ENCODE measurements around the gene NUCKS1.

The NUCKS1 gene, protein sequence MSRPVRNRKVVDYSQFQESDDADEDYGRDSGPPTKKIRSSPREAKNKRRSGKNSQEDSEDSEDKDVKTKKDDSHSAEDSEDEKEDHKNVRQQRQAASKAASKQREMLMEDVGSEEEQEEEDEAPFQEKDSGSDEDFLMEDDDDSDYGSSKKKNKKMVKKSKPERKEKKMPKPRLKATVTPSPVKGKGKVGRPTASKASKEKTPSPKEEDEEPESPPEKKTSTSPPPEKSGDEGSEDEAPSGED

DNA sequence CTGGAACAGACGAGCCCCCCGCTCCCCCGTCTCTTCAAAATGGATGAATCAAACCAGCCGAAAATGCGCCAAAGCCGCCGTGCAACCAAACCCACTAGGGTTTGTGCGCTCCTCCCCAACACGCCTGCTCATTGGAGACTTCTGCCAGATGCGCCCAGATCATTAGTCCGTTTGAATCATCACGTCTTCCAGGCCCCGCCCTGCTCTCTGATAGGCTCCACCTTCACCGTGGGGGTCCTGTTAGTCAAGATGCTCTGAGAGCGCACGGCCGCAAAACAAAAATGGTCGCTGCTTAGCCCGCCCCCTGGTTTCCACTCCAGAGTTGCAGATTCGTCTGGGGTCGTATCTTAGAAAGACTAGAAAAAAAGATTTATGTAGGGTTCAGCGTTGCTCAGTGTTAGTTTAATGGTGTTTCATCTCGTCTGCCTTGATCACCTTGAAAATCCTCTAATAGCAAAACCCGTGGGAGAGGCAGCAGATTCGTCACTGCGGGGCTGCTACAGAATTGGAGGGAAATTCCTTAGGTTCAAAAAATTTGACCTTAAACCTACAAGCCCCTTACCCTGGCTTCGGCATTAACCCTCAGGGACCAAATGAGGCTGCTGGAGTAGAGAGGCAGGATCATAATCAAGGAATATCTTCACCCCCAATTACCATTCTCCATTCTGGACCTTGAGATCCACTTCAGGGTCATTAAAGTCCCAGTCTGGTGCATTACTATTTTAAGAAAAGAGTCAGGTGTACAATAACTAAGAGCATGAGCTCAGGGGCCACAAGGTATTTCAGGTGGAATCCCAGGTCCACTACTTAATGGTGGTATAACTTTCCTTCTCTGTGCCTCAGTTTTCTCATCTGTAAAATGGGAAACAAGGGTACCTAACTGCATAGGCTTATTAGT lies at the start of gene NUCKS1:
Gene NUCKS1 (minus strand): TSS at position 45 of the 898 bp plus-strand sequence. CDS start 209 bp downstream, outside the sequence.
- peak; percentile 100 for DNase-seq

DNA sequence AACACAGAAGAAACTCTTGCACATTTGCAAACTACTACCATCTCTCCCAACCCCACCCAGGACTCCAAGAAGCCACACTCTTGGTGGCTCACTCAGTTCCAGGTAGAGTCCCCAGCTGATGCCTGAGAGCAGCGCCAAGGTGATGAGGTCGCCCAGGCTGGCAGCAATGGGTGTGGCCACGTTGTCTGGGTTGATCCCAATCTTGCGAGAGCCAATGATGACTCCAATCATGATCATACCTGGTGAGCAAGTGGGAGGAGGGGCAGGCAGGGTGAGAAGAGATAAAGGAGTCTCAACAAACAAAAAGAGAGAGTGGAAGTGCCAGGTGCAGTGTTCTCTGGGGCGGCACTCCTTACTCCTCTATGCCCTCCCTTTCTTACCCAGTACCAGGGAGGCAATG lies 48.6 kb upstream of the NUCKS1 start:
- DNase-seq: no peak

DNA sequence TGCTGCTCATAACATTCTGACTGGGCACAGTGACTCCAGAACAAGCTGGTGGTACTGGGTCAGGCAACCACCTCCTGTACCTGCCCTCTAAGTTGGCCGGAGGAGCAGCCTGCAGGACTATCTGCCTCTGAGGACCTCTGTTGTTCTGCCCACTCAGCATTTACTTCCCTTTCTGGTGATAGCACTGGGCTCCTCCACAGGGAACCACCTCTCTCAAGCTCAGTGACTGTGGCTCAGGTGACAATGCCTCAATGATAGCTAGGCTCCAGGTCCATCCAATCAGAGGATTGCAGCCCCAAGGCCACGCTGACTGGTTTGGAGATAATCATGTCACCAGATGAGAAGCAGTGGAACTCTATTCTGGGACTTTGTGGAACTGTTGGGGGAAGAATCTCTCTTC lies 47.2 kb upstream of the NUCKS1 start:
- no peak for DNase-seq

DNA sequence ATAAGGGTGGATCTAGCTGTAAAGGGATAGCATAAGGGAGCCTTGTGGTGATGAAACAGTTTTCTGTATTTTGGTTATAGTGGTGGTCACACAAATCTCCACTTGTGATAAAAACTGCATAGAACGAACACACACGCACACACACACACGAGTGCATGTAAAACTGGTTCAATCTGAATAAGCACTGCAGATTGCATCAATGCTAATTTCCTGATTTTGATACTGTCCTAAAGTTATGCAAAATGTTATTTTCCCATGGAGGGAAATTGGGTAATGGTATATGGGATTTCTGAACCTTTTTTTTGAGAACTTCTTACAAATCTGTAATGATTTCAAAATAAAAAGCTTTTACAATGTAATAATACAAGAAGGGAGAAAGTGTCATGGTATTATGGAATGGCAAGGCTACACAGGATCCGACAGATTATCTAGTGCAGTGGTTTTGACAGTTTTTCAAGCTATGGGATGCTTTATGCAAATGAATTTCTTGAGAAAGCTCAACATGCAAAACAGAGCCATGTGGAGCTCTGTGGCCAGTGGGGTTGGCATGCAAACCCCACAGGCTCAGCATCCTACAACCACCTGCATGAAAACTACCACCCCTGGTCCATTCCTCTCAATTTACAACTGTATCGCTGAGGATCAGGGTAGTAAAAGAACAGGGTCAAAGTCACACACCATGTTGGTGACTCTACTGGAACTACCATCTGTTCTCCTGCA lies 44.2 kb upstream of the NUCKS1 start:
- DNase-seq: no peak

DNA sequence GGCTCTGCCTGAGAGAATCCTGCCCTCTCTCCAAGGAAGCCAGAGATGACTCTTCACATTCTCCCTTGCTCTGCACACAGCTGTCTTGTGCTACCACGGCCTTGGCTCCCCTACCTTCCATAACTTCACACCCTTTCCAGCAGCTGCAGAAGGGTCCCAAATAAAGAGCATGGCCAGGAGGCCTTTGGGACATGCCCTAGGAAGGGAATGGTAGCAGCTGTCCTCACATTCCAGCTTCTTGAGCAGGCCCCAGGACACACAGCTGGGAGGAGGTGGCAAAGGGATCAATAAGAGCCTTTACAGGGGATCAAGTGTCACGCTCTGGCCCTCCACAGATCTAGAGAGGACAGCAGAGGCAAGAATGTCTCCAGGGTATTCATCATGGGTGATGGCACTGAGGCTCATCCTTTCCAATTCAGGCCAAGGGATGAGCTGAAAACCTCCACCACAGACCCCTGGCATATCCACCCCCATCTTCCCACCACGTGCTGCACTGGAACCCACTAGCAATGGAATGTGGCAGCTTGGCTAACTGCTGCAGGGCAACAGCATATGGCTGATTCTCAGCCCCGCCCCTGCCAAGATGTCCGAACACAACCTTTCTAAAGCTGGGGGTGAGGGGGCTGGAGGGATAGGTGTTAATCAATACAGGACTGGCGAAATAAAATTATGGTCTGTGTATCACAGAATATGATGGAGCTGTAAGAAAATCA lies 43.1 kb upstream of the NUCKS1 start:
- DNase-seq: no peak

DNA sequence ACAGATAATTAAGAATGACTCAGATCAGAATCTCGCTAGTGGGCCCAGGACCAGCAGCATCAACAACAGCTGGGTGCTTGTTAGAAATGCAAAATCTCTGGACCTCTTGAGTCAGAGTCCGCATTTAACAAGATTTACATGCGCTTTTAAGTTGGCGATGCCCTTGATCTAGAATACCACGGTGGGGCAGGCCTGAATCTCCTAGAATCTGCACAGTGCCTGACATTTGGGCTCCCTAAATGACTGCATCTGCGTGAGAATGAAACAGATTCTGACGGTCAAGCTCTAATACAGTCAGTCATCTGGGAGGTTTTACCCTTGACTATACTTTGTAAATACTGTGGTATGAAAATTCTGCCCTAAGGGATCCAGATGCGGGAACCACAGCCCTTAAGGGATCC lies 42.5 kb upstream of the NUCKS1 start:
- no peak for DNase-seq

DNA sequence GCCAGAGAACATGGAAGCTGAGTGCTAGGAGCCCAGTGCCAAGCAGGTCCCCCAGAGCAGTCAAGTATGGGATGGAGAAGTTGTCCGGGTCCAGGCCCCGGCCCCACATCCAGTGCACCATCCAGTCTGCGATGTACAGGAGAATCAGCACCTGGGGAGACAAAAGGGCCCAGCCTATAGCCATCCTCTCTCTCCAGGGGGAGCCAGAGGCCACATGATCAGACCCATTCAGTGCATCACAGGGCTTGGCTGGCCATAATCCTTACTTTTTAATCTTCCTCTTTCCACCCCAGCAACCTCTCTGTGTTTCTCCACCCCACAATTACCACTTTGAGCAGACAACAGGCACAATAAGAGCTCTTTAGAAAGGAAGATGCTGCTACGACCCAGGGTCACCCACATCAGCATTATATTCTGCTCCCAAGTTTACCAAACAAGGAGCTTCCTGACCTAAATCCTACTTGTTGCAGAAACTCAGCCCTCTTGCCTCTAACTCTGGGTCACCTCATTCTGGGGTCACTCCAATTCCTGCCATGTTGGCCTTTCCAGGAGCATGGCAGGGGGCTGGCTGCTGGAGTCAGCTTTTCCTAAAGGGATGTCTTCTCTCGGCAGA lies 41.7 kb upstream of the NUCKS1 start:
- DNase-seq: peak; percentile 45 to 54

DNA sequence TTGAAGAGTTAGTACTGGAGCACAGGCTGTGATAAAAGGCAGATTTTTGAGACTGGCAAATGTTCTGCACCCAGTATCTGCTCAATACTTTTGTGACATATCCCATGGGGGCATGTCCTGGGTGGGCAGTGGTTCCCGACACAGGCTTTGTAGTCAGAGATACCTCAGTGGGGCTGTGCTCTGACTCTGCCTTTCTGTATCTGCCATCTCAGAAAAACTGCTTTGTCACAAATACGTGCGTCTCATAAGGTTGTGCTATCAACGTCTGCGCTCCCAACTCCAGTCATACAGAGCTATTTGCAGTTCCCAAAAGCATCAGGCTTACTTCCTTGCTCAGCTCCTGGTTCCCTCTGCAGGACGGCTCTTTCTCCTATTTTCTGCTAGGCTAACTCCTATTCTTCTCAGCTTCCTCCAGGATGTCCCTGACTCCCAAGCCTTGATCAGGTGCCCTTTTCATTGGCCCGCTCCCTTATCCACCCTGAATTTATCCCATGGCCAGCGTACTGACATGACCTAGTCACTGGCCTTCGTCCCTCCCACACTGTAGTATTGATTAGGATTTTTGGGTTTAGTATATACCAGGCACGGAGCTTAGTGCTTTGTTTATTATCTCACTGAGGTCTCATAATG lies 37.4 kb upstream of the NUCKS1 start:
- DNase-seq: no peak

DNA sequence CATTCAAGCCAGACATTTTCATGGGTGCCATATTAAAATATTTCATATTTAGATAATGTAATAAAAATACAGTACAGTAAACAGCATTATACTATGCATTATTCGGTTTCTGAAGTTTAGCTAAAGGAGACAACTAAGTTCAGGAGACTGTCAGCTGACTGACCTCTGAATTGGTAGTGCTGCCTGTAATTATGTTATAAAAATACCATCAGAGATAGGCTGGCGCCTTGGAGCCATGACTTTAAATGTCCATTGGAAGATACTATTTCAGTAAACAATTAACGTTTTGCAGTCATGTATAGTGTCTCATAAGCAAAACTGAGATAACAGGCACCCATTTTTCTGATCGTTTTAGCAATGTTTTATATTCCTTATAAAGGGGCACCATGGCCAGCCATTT lies 36.6 kb upstream of the NUCKS1 start:
- no peak for DNase-seq

DNA sequence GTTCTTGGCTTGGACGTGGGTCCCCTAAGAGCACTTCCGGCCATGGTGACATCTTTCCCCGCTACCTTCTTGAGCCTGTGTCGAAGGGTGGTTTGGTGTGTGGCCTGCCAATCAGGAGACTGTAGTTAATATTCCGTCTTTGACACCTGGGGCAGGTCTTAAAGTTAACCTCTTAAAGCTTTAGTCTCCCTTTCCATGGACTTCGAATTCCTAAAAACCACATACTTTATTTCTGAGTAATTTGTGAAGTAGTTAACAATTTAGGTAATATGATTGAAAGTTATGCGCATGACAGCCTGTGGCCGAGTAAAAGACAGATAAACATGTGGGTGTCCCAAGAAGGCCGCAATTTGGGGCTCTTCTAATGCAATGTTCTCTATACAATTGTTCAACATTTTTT lies 35.5 kb upstream of the NUCKS1 start:
- DNase-seq: no peak

DNA sequence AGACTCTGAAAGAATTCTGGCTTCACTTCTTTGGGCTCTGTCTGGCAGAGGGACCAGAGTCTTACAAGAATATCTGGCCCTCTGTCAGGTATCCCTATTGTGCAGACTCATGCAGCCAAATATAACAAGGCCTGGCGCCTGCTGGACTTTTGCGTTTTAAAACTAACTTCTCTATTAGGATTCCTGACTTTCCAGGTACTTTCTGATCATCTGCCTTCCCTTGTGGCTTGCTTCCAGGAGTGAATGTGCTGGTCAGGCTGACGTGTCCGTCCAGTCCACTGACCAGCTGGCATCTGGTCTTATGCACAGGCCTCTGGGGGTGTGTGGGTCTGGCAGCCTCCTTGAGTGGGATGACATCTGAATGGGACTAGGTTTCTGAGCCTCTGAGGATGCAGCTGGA lies 33.9 kb upstream of the NUCKS1 start:
- DNase-seq: no peak

DNA sequence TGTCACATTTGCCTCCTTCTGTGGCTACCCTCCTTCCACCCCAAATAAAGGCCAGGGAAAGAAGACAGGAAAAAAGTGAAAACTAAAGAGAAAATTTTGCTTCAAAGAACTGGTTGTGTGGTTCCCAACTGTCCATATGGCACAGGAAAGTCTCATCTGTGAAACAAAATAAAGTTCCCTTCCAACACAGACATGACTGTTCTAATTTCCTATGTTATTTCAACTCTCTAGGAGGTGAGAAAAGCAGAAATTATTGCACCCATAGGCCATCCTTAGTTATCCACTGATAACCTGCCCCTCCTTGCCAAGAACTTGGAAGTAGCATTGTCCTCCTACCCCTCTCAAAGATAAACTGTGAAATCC lies 33.4 kb upstream of the NUCKS1 start:
- no peak for DNase-seq

DNA sequence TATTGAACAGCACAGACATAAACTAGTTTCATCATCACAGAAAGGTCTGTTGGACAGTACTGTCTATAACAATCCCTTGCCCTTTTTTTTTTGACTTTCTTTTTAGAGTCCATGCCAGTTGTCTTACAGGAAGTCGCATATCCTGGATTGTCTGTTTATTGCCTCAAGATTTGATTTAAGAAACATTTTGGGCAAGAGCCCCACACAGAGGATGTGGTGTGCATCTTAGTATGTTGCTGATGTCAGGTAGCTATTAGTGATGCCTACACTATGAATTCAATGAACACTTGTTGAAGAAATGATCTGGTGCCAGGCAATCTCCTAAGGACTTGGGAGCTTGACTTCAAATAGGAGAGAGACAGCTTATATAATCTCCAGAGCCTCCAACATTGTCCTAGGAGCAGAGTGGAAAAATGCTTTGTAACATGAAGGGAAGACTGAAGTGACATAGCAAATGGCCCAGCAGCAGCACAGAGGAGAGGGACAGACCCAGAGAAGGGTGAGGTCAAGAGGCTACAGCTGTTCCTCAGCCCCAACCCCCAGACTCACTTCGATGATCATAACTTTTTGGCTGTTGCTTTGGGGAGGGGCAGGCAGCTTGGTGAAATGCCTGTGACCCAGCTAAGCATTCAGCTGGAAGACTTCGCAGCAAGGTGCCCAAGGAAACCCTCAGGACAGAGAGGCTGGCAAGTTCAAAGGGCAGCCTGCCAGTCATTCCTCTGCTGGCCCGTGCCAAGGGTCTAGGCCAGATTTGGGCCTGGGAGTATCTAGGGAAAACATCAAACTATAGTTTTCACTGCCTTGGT lies 32.8 kb upstream of the NUCKS1 start:
- DNase-seq: no peak

DNA sequence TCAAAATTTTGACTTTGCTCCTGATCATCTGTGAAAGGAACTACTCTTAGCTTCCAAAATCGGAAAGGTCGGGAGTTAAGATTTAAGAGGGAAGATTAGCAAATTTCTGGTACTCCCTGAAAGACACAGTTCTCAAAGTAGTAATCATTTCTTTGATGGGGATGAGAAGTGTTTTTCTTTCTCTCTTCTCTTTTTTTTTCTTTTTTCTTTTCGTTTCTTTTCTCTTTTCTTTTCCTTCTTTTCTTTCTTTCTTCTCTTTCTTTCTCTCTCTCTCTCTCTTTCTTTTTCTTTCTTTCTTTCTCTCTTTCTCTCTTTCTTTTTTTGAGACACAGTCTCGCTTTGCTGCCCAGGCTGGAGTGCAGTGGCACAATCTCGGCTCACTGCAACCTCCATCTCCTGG lies 30.4 kb upstream of the NUCKS1 start:
- DNase-seq: no peak

DNA sequence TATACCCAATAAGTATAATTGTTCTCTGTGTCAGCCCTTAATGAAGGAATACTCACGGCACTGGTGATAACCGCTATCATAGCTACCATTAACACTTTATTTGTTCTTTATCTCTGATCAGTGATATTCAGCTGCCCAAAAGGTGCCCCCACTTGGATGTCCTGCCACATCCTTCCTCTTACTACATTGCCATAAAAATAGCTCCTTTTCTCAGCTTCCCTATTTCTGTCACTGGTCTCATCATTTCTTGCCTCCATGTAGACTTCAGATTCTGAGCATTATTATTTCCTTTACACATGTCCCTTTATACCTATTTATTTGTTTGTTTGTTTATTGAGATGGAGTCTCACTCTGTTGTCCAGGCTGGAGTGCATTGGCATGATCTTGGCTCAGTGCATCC lies 28.0 kb upstream of the NUCKS1 start:
- no peak for DNase-seq

DNA sequence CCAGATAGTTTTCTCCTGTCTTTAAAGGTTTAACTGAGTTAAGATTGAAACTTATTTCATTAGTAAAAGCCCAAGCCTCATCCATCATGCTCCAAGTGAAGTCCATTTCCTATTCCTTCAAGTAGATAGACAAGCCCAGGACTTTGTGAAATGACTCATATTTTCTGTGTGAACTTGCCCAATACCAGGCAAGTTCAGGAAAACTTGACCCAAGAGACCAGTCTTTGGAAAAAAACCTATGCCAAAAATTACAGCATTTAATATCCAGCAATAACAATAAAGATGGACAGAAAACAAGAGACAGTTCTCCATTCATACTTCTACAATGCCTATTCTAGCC lies 25.7 kb upstream of the NUCKS1 start:
- DNase-seq: no peak

DNA sequence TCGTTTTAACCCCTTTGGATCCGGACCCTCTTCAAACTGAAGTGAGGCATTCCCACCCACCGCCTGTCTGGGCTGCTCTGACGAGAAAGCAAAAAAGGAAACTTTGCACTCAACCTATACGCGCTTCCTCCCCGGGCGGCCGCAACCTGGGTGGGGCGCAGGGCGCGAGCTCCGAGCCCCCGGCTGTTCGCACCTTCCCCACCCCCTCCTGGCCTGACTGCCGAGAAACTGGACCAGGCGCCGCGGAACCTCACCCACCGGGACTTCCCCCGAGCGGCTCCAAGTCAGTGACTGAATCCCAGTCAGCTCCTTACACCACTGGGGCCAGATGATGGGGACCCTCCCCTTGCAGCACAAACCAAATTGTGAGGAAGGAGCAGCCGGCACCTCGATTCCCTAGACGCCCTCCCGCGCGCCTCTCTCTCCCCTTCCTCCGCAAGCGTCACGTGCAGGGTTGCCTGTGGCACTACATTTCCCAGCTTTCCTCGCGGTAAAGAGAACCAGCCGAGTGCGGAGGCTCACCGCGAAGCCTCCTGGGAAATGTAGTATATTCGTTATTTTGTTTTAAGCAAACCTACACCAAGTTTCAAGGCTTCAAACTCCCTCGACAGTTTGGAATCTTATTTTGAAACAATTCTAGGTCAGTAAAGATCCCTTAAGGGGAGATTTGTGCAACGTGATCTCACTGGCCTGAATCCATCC lies 25.2 kb upstream of the NUCKS1 start, which contains the start of gene RAB29:
Gene RAB29 (minus strand): TSS at position 468 of the 702 bp plus-strand sequence. CDS start 526 bp downstream, outside the sequence.
- peak; percentile 78 to 83 for DNase-seq

DNA sequence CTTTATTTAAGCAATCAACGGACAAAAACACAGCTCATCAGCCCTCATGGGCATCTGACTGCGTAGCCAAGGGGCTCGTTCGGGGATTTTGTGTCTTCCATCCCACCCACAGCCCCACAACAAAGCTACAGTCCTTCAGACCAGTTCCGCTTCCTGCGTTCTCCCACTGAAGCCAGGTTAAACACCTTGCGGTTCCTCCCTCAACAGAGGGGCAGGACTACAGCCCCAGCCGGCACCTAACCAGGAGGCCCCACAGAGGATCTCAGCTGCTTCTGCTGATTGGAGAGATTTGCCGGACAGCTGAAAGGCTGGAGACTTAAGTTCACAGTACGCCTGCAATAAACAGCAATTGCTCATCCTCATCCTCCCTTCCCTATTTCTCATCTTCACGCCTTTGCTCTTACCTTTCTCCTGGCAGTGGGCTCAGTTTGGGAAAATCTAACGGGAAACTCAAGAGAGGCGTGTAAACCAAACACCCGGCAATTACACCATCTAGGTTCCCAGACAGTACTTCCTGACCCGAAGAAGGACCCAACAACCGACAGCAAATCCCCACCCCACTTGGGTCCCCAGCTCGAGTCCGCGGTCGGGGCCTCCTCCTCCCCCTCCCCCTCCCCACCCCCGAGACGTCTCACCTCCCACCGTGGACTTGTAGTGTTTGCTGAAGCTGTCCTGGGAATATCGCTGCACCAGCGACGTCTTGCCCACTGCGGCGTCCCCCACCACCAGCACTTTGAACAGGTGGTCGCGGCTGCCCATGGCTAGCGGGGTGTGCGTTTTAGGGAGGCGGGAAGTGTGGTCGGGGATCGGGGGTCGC lies 24.4 kb upstream of the NUCKS1 start:
- DNase-seq: no peak

DNA sequence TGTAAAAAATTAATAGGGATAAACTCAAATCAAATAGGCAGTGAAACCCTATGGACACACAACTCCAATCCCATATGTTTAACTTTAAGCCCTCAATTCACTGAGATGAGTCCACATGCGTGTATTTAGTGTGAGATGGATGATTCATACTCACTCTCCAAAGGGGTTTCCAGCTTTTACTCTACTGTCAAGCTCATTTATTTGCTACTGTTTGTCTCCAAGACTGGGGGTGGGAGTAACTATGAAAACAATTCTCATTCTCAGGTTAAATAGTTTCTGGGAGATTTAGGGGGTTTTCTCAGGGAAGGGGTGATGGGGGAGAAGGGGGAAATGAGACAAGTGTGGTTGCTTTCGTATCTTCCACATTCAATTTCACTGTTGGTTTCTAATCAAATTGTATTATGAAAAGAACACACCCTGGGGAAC lies 22.6 kb upstream of the NUCKS1 start:
- no peak for DNase-seq

DNA sequence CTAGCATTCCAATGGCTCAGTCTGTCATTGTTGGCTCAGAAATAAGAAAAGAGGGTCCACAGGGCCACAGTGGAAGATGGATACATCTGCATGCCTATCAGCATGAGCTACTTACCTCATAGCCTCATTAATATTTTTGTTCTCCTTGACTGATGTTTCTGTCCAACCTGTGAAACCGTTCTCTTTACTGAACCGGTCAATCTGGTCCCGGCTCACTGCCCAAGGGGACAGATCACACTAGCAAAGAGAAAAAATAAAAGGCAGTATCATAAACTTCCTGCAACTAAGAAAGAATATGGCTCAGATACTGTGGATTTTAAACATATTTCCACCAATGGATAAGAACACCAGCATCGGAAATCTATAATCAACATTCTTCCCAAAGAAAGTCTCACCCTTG lies 20.6 kb upstream of the NUCKS1 start:
- no peak for DNase-seq

All from NCI-H187 (cell line).